ENCODE data around the gene KRTAP10-7.

Gene KRTAP10-7

DNA sequence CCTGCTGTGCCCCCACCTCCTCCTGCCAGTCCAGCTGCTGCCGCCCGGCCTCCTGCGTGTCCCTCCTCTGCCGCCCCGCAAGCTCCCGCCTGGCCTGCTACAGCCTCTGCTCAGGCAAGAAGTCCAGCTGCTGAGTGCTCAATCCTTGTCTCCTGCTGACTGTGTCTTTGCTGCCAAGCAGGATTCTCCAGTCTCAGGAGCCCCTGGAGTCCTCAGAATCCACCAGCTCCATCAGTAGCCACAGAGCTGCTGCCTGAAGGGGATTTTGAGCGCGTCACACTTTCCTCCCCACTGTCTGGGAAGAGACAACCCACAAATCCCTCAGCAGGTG is 46.8 kb downstream of the KRTAP10-7 start:
- Histone ChIP-seq H3F3A (ENCODE audit: insufficient read depth, low read length) (no peaks in the 10 kb centered on the region), H3K4me1 (ENCODE audit: low read length) (no peaks in the 10 kb centered on the region), H3K27me3 (replicated peaks; ENCODE audit: insufficient read depth, low read length) (peaks cover 93% of the 10 kb centered on the region), H2AFZ (ENCODE audit: low read length) (no peak overlapping the region), H3K4me3 (ENCODE audit: low read length) (no peak overlapping the region), H3K9me3 (replicated peaks; ENCODE audit: insufficient read depth, low read length) (no peaks in the 10 kb centered on the region; the same call in 1 of the 2 replicates), H4K20me1 (ENCODE audit: insufficient read depth, low read length) (no peaks in the 10 kb centered on the region), H3K9me2 (replicated peaks; ENCODE audit: insufficient read depth, low read length) (no peaks in the 10 kb centered on the region), H3K9ac (ENCODE audit: low read length) (no peak overlapping the region), H3K79me2 (ENCODE audit: low read length) (no peaks in the 10 kb centered on the region), H3K4me2 (ENCODE audit: low read depth, low read length) (no peak overlapping the region), H3K27ac (ENCODE audit: low read length) (no peak overlapping the region), H3K36me3 (replicated peaks; ENCODE audit: insufficient read depth, low read length) (no peaks in the 10 kb centered on the region)
- TF ChIP-seq, protein P1, sequence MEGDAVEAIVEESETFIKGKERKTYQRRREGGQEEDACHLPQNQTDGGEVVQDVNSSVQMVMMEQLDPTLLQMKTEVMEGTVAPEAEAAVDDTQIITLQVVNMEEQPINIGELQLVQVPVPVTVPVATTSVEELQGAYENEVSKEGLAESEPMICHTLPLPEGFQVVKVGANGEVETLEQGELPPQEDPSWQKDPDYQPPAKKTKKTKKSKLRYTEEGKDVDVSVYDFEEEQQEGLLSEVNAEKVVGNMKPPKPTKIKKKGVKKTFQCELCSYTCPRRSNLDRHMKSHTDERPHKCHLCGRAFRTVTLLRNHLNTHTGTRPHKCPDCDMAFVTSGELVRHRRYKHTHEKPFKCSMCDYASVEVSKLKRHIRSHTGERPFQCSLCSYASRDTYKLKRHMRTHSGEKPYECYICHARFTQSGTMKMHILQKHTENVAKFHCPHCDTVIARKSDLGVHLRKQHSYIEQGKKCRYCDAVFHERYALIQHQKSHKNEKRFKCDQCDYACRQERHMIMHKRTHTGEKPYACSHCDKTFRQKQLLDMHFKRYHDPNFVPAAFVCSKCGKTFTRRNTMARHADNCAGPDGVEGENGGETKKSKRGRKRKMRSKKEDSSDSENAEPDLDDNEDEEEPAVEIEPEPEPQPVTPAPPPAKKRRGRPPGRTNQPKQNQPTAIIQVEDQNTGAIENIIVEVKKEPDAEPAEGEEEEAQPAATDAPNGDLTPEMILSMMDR (IDR thresholded peaks at IDR 0.05; ENCODE audit: low read length), result no peak
- TF ChIP-seq EZH2phosphoT487 (IDR thresholded peaks at IDR 0.05; ENCODE audit: low read length) (no peak), EZH2 (optimal IDR thresholded peaks at IDR 0.05; ENCODE audit: low read depth, low read length) (no peak)
- DNase-seq, result no peak

DNA sequence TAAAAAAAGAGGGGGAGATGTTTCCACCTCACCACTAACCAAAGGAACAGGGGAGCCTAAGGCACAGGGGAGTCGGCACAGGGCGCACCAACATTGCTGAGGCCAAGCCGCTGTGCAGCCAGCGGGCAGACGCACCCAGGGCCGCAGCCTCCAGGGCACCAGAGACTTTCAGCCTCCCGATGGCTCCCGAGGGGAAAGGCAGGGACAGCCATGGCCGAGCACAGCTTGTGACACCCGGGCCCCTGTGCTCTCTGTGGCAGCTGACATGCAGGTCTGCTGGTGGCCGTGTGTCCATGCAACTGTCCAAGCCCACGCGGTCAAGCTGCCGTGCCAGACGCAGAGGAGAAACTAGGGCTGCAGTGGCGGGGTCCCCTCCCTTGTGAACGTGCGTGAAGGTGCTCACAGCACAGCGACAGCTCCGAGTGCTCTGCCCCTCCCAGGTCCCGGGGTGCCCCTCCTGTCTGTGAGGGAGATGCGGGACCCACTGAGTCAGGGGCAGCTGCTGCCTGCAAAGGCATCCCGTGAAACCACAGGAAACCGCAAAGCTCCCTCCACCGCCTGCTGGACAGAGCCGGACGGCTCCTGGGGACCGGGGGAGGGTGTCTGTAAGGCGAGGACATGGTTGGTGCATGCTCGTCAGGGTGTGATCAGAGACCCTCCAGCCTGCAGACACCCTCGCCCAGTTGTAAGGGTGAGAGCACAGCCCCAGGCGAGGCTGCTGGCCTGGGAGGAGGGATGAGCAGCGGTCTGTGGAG is 48.3 kb downstream of the KRTAP10-7 start:
- no peaks in the 10 kb centered on the region for H4K20me1 ChIP-seq (ENCODE audit: insufficient read depth, low read length)
- TF ChIP-seq EZH2 (optimal IDR thresholded peaks at IDR 0.05; ENCODE audit: low read depth, low read length) (no peak), EZH2phosphoT487 (IDR thresholded peaks at IDR 0.05; ENCODE audit: low read length) (no peak)
- TF ChIP-seq, protein P1 (IDR thresholded peaks at IDR 0.05; ENCODE audit: low read length), result no peak
- no peaks in the 10 kb centered on the region for H3K9me2 ChIP-seq (replicated peaks; ENCODE audit: insufficient read depth, low read length)
- no peaks in the 10 kb centered on the region for H3F3A ChIP-seq (ENCODE audit: insufficient read depth, low read length)
- H3K27me3 ChIP-seq (replicated peaks; ENCODE audit: insufficient read depth, low read length), result peaks cover 95% of the 10 kb centered on the region
- H3K27ac ChIP-seq (ENCODE audit: low read length), result no peak overlapping the region
- no peak overlapping the region for H3K4me2 ChIP-seq (ENCODE audit: low read depth, low read length)
- no peaks in the 10 kb centered on the region; the same call in 1 of the 2 replicates for H3K9me3 ChIP-seq (replicated peaks; ENCODE audit: insufficient read depth, low read length)
- H3K9ac ChIP-seq (ENCODE audit: low read length), result no peak overlapping the region
- H3K4me3 ChIP-seq (ENCODE audit: low read length), result no peak overlapping the region
- no peaks in the 10 kb centered on the region for H3K4me1 ChIP-seq (ENCODE audit: low read length)
- no peak overlapping the region for H2AFZ ChIP-seq (ENCODE audit: low read length)
- DNase-seq, result no peak
- no peaks in the 10 kb centered on the region for H3K36me3 ChIP-seq (replicated peaks; ENCODE audit: insufficient read depth, low read length)
- H3K79me2 ChIP-seq (ENCODE audit: low read length), result no peaks in the 10 kb centered on the region

DNA sequence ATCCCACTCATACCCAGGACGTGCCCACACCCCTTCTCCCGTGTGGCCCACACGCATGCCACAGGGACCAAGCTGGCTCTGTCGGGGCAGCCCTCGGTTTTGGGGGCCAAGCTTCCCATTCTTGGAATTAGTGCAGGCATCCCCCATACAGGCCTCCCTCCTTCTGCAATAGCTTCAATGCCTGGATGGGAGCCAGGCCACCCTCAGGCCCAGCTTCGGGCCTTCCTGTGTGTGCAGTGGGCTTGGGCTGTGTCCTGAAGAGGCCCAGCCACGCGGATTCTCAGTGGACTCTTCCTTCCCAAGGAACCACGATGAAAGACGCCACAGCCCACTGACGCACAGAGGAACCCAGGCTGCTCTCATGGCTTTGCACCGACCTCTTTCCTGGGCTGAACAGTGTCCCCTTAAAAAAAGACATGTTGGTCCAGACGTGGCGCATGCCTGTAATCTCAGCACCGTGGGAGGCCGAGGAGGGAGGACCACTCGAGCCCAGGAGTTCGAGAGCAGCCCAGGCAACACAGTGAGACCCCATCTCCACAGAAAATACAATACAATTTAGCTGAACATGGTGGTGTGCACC is 49.2 kb downstream of the KRTAP10-7 start:
- H3K36me3 ChIP-seq (replicated peaks; ENCODE audit: insufficient read depth, low read length), result no peaks in the 10 kb centered on the region
- no peaks in the 10 kb centered on the region for H4K20me1 ChIP-seq (ENCODE audit: insufficient read depth, low read length)
- H3F3A ChIP-seq (ENCODE audit: insufficient read depth, low read length), result no peaks in the 10 kb centered on the region
- H3K4me1 ChIP-seq (ENCODE audit: low read length), result no peaks in the 10 kb centered on the region
- no peak overlapping the region for H3K9ac ChIP-seq (ENCODE audit: low read length)
- peaks cover 94% of the 10 kb centered on the region for H3K27me3 ChIP-seq (replicated peaks; ENCODE audit: insufficient read depth, low read length)
- no peaks in the 10 kb centered on the region for H3K9me2 ChIP-seq (replicated peaks; ENCODE audit: insufficient read depth, low read length)
- H3K27ac ChIP-seq (ENCODE audit: low read length), result no peak overlapping the region
- no peak for DNase-seq
- no peak overlapping the region for H2AFZ ChIP-seq (ENCODE audit: low read length)
- H3K79me2 ChIP-seq (ENCODE audit: low read length), result no peaks in the 10 kb centered on the region
- no peak overlapping the region for H3K4me3 ChIP-seq (ENCODE audit: low read length)
- H3K4me2 ChIP-seq (ENCODE audit: low read depth, low read length), result no peak overlapping the region
- TF ChIP-seq, protein P1 (IDR thresholded peaks at IDR 0.05; ENCODE audit: low read length), result no peak
- TF ChIP-seq EZH2 (optimal IDR thresholded peaks at IDR 0.05; ENCODE audit: low read depth, low read length) (no peak), EZH2phosphoT487 (IDR thresholded peaks at IDR 0.05; ENCODE audit: low read length) (no peak)
- H3K9me3 ChIP-seq (replicated peaks; ENCODE audit: insufficient read depth, low read length), result no peaks in the 10 kb centered on the region; the same call in 1 of the 2 replicates
